ENCODE data around the gene PPP1R7.

PPP1R7 gene

DNA sequence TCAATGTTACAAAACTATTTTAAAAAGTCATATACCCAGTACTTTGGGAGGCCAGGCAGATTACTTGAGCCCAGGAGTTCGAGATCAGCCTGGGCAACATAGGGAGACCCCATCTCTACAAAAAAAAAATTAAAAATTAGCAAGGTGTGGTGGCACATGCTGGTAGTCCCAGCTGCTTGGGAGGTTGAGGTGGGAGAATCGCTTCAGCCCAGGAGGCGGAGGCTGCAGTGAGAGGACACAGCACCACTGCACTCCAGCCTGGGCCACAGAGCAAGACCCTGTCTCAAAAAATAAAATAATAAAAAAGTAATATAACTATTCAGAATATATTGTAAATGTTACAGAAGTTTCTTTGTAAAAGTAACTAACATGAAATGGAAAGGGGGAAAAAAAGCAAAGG, 2.9 kb upstream of the PPP1R7 start:
- no peak overlapping the region for H3K4me3 ChIP-seq (replicated peaks in 1 of 2; ENCODE audit: low read depth in 2 of 2, low read length in 2 of 2)
- no peak for TF ChIP-seq CTCF (IDR thresholded peaks at IDR 0.05; ENCODE audit: low read depth, low read length)
- DNase-seq (ENCODE audit: low read depth in 2 of 2), result no peak

DNA sequence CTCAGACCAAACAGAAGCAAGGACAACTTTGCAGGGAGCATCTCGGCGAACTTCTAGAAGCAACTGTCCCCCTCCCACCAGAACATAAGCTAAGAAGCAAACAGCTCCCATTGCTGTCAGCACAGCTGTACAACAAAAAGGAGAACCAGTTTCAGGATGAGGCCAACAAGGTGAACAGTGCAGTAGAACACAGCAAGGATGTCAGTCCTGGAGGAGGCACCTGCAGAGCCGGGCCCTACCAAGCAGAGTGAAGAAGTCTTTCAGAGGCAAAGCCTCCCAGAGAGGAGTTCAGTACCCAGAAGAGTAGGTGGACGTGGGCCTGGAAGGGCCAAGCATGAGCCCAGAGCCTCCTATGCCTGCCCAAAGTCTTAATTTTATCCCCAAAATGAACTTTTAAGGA, 2.0 kb upstream of the PPP1R7 start:
- no peak for DNase-seq (ENCODE audit: low read depth in 2 of 2)
- TF ChIP-seq CTCF (IDR thresholded peaks at IDR 0.05; ENCODE audit: low read depth, low read length), result no peak
- peak overlapping the region in 1 of 2 donors; percentile 13 for H3K4me3 ChIP-seq (replicated peaks in 1 of 2; ENCODE audit: low read depth in 2 of 2, low read length in 2 of 2)

DNA sequence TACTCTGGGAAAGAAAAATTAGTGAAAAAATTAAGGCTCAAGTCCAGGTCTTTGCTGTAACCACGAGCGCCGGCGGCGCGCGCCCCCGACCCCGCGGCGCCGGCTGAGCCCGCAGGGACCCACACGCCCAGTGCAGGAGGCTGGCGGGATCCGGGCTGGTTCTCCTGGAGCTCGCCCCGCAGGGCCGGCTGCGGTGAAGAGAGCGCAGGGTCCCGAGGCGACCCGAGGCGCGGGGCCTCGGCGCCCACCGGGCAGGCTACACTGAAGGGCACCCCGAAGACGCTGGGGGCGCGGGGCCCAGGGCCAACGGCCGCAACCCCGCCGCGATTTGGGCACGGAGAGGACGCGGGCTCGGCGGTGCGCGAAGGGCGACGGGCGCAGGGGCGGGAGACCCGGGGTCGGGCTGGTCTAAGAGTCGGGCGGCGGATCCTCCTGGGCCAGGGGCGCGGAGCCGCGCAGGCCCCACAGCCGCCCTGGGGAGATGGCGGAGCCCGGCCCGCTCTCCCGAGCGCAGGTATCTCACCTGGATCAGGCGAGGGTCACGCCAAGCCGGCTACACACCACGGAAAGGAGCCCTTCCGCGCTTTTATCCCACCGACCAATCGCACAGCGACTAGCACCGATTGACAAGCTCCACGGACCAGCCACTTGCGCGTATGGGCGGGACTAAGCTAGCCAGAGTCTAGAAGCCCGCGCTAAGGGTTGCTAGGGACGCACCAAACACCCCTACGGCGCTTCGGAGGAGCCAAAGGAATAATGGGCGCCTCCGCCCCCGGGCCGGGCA, 1.2 kb upstream of the PPP1R7 start, which contains the start of gene PASK:
TSS of gene PASK (minus strand) at position 582 of the 784 bp plus-strand sequence. CDS start 6,440 bp downstream, outside the sequence.
- peak within 1 kb of the TSS; percentile 84 to 85 for H3K4me3 ChIP-seq (replicated peaks in 1 of 2; ENCODE audit: low read depth in 2 of 2, low read length in 2 of 2)
- peak; percentile 94 to 95 for DNase-seq (ENCODE audit: low read depth in 2 of 2)
- no peak for TF ChIP-seq CTCF (IDR thresholded peaks at IDR 0.05; ENCODE audit: low read depth, low read length)

- no peak for DNase-seq (ENCODE audit: low read depth in 2 of 2)
- no peak for TF ChIP-seq CTCF (IDR thresholded peaks at IDR 0.05; ENCODE audit: low read depth, low read length)
- peak overlapping the region; percentile 84 to 85 for H3K4me3 ChIP-seq (replicated peaks in 1 of 2; ENCODE audit: low read depth in 2 of 2, low read length in 2 of 2)
Measured at GRCh38 chr2:241149675-241149924, 667 bp upstream of the PPP1R7 start.

GRCh38 chr2:241150660-241151530, 628 bp downstream of the PPP1R7 start:
- TF ChIP-seq CTCF (IDR thresholded peaks at IDR 0.05; ENCODE audit: low read depth, low read length), result no peak
- peak overlapping the region; percentile 84 to 85 for H3K4me3 ChIP-seq (replicated peaks in 1 of 2; ENCODE audit: low read depth in 2 of 2, low read length in 2 of 2)
- peak; percentile 7 to 13 for DNase-seq (ENCODE audit: low read depth in 2 of 2)

DNA sequence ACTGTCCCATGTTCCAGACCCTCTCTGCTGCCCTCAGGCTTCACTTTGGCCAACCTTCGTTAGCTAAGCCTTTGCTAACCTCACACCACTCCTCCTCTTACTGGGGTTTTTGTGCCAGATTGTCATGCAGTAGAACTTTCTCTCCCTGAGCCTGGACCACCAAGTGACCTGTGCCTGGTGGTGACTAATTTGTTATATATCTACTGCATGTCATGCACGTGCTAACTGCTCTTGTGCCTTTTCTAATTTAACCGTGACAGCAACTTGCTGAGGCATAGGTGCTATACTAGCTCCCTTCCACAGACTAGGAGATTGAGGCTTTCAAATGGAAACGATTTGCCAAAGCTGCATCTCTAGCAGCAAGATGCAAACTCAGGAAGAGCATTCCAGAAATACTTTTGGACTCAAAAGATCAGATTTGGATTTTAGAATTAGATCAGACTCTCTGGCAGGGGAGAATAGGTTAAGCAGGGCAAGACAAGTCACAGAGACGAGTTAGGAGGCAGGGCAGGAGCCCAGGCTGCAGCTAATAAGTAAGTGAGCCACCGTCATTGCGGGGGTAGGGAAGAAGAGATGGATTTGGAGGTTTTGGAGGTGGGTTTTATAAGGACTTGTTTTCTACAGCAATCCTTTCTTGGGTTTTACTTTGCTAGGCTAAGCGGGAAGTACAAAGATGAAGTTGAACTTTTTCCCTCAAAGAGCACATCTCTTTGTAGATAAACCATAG, 1.8 kb downstream of the PPP1R7 start:
- no peak for DNase-seq (ENCODE audit: low read depth in 2 of 2)
- TF ChIP-seq CTCF (IDR thresholded peaks at IDR 0.05; ENCODE audit: low read depth, low read length), result no peak
- no peak overlapping the region for H3K4me3 ChIP-seq (replicated peaks in 1 of 2; ENCODE audit: low read depth in 2 of 2, low read length in 2 of 2)
